Tibial nerve (tissue), 3 donors: ENCODE measurements around the gene GEN1.

Source experiments
- EP300 ChIP-seq, 2 donors: sonication (generic); formaldehyde crosslinking; IDR thresholded peaks; one replicate each; pipeline ENCODE4 v1.6.1; 2017; ENCODE audit warnings: antibody characterized with exemption in 2 of 2, mild to moderate bottlenecking in 1 of 2
- POLR2A ChIP-seq, 2 donors: fragments of 450-650 bp; IDR thresholded peaks; one replicate each; pipeline ENCODE4 v1.6.1; 2017; ENCODE audit warnings: antibody characterized with exemption in 2 of 2, mild to moderate bottlenecking in 2 of 2, moderate library complexity in 2 of 2

GRCh38 chr2:17758118-17758517, 4.2 kb downstream of the GEN1 start:
- TF ChIP-seq POLR2A (IDR thresholded peaks at IDR 0.05) (no peak), EP300 (IDR thresholded peaks at IDR 0.05) (no peak)
